OCI-LY7 (cell line): Measurements from ENCODE around the gene LRP5. TPM values are rescaled to one million over a fixed set of nuclear protein-coding genes. Genes with fewer than 3 reads are reported as not detected.
A peak's percentile ranks its signal among the peaks of the same experiment; 100 is the strongest.

Experiments
- BruUV-seq: library from RNA; stranded (reverse); fragments of 400-500 nt; replicated peaks from 2 replicates; lab custom pipeline; 2021; lab: Mats Ljungman, UMichigan
- CTCF ChIA-PET: fragments of 300-600 bp; sonication (Branson Sonifier 250); formaldehyde crosslinking; loops from one replicate; lab custom pipeline; 2022; ENCODE audit warnings: antibody characterized with exemption; ENCODE audit not compliant: unreplicated experiment; lab: Charles Lee
- POLR2A ChIA-PET: fragments of 300-600 bp; sonication (Branson Sonifier 250); formaldehyde crosslinking; loops from one replicate; lab custom pipeline; 2022; ENCODE audit warnings: antibody characterized with exemption; lab: Charles Lee
- DNase-seq: peaks from one replicate; pipeline ENCODE4 v3.0.0-alpha.2; 2015; ENCODE audit warnings: low spot score
- H2AFZ ChIP-seq: fragments of 200-600 bp; sonication (generic), shearing (Covaris generic); 2 replicates; pipeline ENCODE4 v1.6.1; 2014; ENCODE audit warnings: mild to moderate bottlenecking, antibody characterized with exemption, low read length, moderate library complexity
- H3K27ac ChIP-seq: fragments of 200-600 bp; sonication (generic); 2 replicates; pipeline ENCODE4 v1.5.1; 2014; ENCODE audit warnings: mixed run types, low read depth, mild to moderate bottlenecking, moderate library complexity, low read length, inconsistent platforms; ENCODE audit not compliant: poor library complexity, severe bottlenecking
- H3K36me3 ChIP-seq: fragments of 200-600 bp; sonication (generic); 2 replicates; pipeline ENCODE4 v1.6.1; 2014; ENCODE audit warnings: mild to moderate bottlenecking, antibody characterized with exemption, low read length, moderate library complexity, mixed read lengths; ENCODE audit not compliant: insufficient read depth
- H3K4me1 ChIP-seq: fragments of 200-600 bp; sonication (generic); 2 replicates; pipeline ENCODE4 v1.5.1; 2014; ENCODE audit warnings: mild to moderate bottlenecking, low read length; ENCODE audit not compliant: insufficient read depth, poor library complexity, severe bottlenecking
- H3K4me2 ChIP-seq: fragments of 200-600 bp; sonication (generic); 2 replicates; pipeline ENCODE4 v1.6.1; 2014; ENCODE audit warnings: mild to moderate bottlenecking, low read length
- H3K4me3 ChIP-seq: fragments of 200-600 bp; sonication (generic); 2 replicates; pipeline ENCODE4 v1.5.1; 2014; ENCODE audit warnings: mild to moderate bottlenecking, low read depth, low read length; ENCODE audit not compliant: poor library complexity, severe bottlenecking
- H3K79me2 ChIP-seq: fragments of 200-600 bp; sonication (generic); 2 replicates; pipeline ENCODE4 v1.6.1; 2016; ENCODE audit warnings: low read depth, mild to moderate bottlenecking, low read length, moderate library complexity, mixed read lengths; ENCODE audit not compliant: insufficient read depth
- H3K9me2 ChIP-seq: fragments of 200-600 bp; sonication (generic); 2 replicates; pipeline ENCODE4 v1.6.1; 2016; ENCODE audit warnings: mild to moderate bottlenecking, low read length, mixed read lengths; ENCODE audit not compliant: insufficient read depth
- H3K9me3 ChIP-seq: fragments of 200-600 bp; sonication (generic); 2 replicates; pipeline ENCODE4 v1.6.1; 2014; ENCODE audit warnings: mild to moderate bottlenecking, mixed run types, low read length, mixed read lengths
- H4K20me1 ChIP-seq: fragments of 200-600 bp; sonication (generic); 2 replicates; pipeline ENCODE4 v1.6.1; 2014; ENCODE audit warnings: mild to moderate bottlenecking, antibody characterized with exemption, low read length, moderate library complexity, mixed read lengths; ENCODE audit not compliant: insufficient read depth
- EZH2phosphoT487 ChIP-seq: fragments of 200-600 bp; sonication (generic); IDR thresholded peaks from 2 replicates; pipeline ENCODE4 v1.6.1; 2018; ENCODE audit warnings: low read depth, borderline replicate concordance, mild to moderate bottlenecking, mixed run types, antibody characterized with exemption, low read length, moderate library complexity, mixed read lengths
- intact Hi-C: fragments of 100-400 bp; cut with micrococcal nuclease; formaldehyde crosslinking; loops from one replicate; pipeline ENCODE4 v1.10.0; 2022; ENCODE audit not compliant: unreplicated experiment
- total RNA-seq, 2 experiments: library from RNA; depleted of rRNA in 1 of 2; stranded (reverse); fragments of >200 nt in 1 of 2; shearing (Covaris generic) in 1 of 2; gene quantifications; 2 replicates each; pipeline ENCODE4 v1.2.3, GENCODE V29; 2014 to 2022
- TF ChIP-seq, protein P1 (sequence below): fragments of 200-600 bp; sonication (generic); conservative IDR thresholded peaks from 2 replicates; pipeline ENCODE4 v1.5.1; 2014; ENCODE audit warnings: mild to moderate bottlenecking, antibody characterized with exemption, low read length, moderate library complexity, mixed read lengths

LRP5 gene
- total RNA-seq, 2 experiments from 2014 or later: 0.60 TPM; not detected in 1

DNA sequence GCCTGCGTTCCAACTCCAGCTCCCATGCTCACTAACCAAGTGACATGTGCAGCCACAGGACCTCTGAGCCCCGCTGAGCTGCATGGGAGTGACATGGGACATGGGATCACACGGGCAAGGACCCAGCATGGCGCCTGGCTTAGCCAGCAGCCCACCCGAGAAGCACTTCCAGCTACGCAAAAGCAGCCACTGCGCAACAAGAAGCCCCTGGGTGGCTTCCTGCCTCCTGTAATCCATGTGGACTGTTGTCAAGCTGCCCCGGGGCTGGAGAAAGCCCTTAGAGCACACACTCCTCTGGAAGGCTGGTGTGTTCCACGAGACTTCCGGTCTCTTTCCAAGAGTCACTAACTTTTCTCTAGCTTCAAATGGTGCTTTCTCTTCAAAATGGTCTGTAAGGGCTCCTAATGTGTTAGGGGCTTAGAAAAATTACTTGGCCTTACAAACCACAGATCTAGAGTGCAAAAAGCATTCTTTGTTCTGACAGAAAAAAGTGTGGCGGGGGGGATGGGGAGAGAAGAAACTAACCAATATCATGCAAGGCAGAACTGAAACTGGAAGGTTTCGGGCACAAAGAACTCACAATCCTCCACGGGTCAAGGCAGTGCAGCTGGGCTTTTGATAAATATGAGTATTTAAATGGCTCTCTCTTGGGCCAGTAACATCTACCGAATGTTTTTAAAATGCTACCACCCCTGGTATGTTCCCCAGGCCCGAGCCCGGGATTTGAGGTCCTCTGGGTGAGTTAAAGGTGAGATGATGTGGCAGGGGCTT is 46.1 kb upstream of the LRP5 start:
- Histone ChIP-seq H3K4me3 (peak overlapping the region; percentile 62), H3K9me2 (no peaks in the 10 kb centered on the region), H4K20me1 (no peaks in the 10 kb centered on the region), H3K36me3 (peaks cover 85% of the 10 kb centered on the region), H3K4me2 (peak overlapping the region; percentile 88), H3K4me1 (peaks cover 60% of the 10 kb centered on the region), H2AFZ (no peak overlapping the region; the same call in 1 of the 2 replicates), H3K27ac (peak overlapping the region; percentile 99), H3K9me3 (no peaks in the 10 kb centered on the region), H3K79me2 (peaks cover 51% of the 10 kb centered on the region)
- CTCF ChIA-PET: no interaction called here
- intact Hi-C loops: no loop called here
- TF ChIP-seq, protein P1, sequence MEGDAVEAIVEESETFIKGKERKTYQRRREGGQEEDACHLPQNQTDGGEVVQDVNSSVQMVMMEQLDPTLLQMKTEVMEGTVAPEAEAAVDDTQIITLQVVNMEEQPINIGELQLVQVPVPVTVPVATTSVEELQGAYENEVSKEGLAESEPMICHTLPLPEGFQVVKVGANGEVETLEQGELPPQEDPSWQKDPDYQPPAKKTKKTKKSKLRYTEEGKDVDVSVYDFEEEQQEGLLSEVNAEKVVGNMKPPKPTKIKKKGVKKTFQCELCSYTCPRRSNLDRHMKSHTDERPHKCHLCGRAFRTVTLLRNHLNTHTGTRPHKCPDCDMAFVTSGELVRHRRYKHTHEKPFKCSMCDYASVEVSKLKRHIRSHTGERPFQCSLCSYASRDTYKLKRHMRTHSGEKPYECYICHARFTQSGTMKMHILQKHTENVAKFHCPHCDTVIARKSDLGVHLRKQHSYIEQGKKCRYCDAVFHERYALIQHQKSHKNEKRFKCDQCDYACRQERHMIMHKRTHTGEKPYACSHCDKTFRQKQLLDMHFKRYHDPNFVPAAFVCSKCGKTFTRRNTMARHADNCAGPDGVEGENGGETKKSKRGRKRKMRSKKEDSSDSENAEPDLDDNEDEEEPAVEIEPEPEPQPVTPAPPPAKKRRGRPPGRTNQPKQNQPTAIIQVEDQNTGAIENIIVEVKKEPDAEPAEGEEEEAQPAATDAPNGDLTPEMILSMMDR: no peak
- TF ChIP-seq EZH2phosphoT487: no peak
- POLR2A ChIA-PET: interaction anchor here (0.6 to 2.1 kb wide), 8 partner anchors 18 to 1627 kb away, joined by 3 to 5 read pairs (median 3); no protein-coding TSS in a partner anchor
- DNase-seq: peak; percentile 94
- BruUV-seq: no TSS peak

DNA sequence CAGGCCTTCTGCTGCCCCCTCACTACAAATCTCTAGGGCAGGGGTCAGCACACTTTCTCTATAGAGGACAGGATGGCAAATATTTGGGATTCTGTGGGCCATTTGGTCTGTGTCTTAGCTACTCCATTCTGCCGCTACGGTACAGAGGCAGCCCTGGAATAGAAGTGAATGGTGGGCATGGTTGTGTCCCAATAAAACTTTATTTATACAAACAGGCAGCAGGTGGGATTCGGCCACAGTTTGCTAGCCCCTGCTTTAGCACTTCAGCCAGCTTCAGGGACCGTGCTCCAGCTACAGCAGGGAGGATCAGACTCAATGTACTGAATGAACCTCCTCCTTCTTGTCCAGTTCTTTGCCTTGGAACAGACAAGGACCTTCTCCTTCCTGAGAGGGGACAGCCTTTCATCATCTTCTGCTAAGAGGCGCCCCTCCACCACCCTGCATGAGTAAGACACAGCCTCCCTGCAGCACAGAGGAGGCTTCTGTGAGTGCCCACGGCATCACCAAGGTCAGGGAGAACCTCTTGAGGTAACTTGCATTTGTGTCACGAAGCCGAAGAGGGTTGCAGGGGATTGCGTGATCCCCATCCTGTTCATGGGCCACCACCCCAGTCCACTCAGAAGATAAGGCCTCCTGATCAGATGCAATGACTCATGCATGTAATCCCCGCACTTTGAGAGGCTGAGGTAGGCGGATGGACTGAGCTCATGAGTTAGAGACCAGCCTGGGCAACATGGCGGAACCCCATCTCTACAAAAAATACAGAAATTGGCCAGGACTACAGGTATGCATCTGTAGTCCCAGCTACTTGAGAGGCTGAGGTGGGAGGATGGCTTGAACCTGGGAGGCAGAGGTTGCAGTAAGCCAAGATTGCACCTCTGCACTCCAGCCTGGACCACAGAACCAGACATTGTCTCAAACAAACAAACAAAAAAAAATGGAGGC is 45.2 kb upstream of the LRP5 start:
- peak overlapping the region; percentile 99 for H3K27ac ChIP-seq
- H3K4me3 ChIP-seq: peak overlapping the region; percentile 62
- H3K9me2 ChIP-seq: no peaks in the 10 kb centered on the region
- ChIA-PET POLR2A (interaction anchor here (0.5 to 2.1 kb wide), 5 partner anchors 15 to 805 kb away, joined by 3 to 5 read pairs (median 3); no protein-coding TSS in a partner anchor), CTCF (no interaction called here)
- peaks cover 76% of the 10 kb centered on the region for H3K36me3 ChIP-seq
- BruUV-seq: no TSS peak
- intact Hi-C loops: no loop called here
- peaks cover 55% of the 10 kb centered on the region for H3K79me2 ChIP-seq
- H4K20me1 ChIP-seq: no peaks in the 10 kb centered on the region
- no peak overlapping the region; the same call in 1 of the 2 replicates for H2AFZ ChIP-seq
- H3K4me1 ChIP-seq: peaks cover 60% of the 10 kb centered on the region
- DNase-seq: peak; percentile 58
- H3K4me2 ChIP-seq: peak overlapping the region; percentile 88
- H3K9me3 ChIP-seq: no peaks in the 10 kb centered on the region
- TF ChIP-seq EZH2phosphoT487: no peak
- TF ChIP-seq, protein P1: no peak
